ELR (cell line): Measurements from ENCODE around the gene LYPD1.

Experiments used
- DNase-seq: peaks from one replicate; pipeline ENCODE4 v3.0.0-alpha.2; 2015; ENCODE audit warnings: low read depth

LYPD1 gene

GRCh38 chr2:132668189-132668823, 1.7 kb downstream of the LYPD1 start:
- peak; percentile 40 for DNase-seq

- peak; percentile 3 for DNase-seq
Measured at GRCh38 chr2:132667706-132668105, 2.3 kb downstream of the LYPD1 start.

GRCh38 chr2:132665401-132666140, 4.4 kb downstream of the LYPD1 start:
- DNase-seq = no peak

GRCh38 chr2:132664096-132664495, 5.9 kb downstream of the LYPD1 start:
- DNase-seq = no peak

- no peak for DNase-seq
Measured at GRCh38 chr2:132662732-132663131, 7.3 kb downstream of the LYPD1 start.

- DNase-seq = no peak
Measured at GRCh38 chr2:132659331-132659730, 10.7 kb downstream of the LYPD1 start.

GRCh38 chr2:132656266-132656975, 13.6 kb downstream of the LYPD1 start:
- no peak for DNase-seq

GRCh38 chr2:132654968-132655367, 15.0 kb downstream of the LYPD1 start:
- DNase-seq = no peak

GRCh38 chr2:132654335-132654734, 15.7 kb downstream of the LYPD1 start:
- DNase-seq = no peak

- no peak for DNase-seq
Measured at GRCh38 chr2:132652474-132652873, 17.5 kb downstream of the LYPD1 start.

GRCh38 chr2:132651115-132652045, 18.6 kb downstream of the LYPD1 start:
- DNase-seq = peak; percentile 67

- no peak for DNase-seq
Measured at GRCh38 chr2:132646540-132647108, 23.4 kb downstream of the LYPD1 start.

- DNase-seq = no peak
Measured at GRCh38 chr2:132645722-132646539, 24.1 kb downstream of the LYPD1 start.

- DNase-seq = no peak
Measured at GRCh38 chr2:132645176-132645575, 24.8 kb downstream of the LYPD1 start.

- no peak for DNase-seq
Measured at GRCh38 chr2:132642415-132642814, 27.6 kb downstream of the LYPD1 start.

GRCh38 chr2:132641819-132642218, 28.2 kb downstream of the LYPD1 start:
- no peak for DNase-seq

GRCh38 chr2:132640116-132640515, 29.9 kb downstream of the LYPD1 start:
- no peak for DNase-seq

GRCh38 chr2:132638313-132639040, 31.5 kb downstream of the LYPD1 start:
- DNase-seq = no peak

- no peak for DNase-seq
Measured at GRCh38 chr2:132636346-132636745, 33.7 kb downstream of the LYPD1 start.

- DNase-seq = no peak
Measured at GRCh38 chr2:132633635-132634034, 36.4 kb downstream of the LYPD1 start.
